HEK293 (cell line): Measurements from ENCODE around the gene SPIRE2.

Source experiments
- CTCF ChIA-PET: fragments of 350-600 bp; formaldehyde crosslinking; extraction: SDS; loops from one replicate; lab custom pipeline; 2021; ENCODE audit warnings: antibody characterized with exemption; lab: Yijun Ruan, JAX
- POLR2A ChIA-PET: fragments of 300-600 bp; formaldehyde crosslinking; extraction: SDS; loops from one replicate; lab custom pipeline; 2020; ENCODE audit warnings: antibody characterized with exemption, inconsistent platforms; lab: Yijun Ruan, JAX
- H3K27ac ChIP-seq: fragments of 200-500 bp; sonication (Bioruptor generic); 2 replicates; pipeline ENCODE4 v1.5.1; 2014; ENCODE audit warnings: low read depth, low read length, control low read depth, inconsistent platforms; ENCODE audit errors: extremely low read depth
- H3K36me3 ChIP-seq, 2 experiments: fragments of 200-500 bp in 1 of 2; sonication (Bioruptor generic) in 1 of 2; 1 replicate in 1 of 2; 2 replicates in 1 of 2; pipeline ENCODE4 v1.5.1; 2014 to 2017; ENCODE audit warnings: inconsistent platforms in 2 of 2, low read length in 2 of 2; ENCODE audit not compliant: control insufficient read depth in 2 of 2, insufficient read depth in 1 of 2
- H3K4me1 ChIP-seq: fragments of 200-500 bp; sonication (Bioruptor generic); 2 replicates; pipeline ENCODE4 v1.5.1; 2014; ENCODE audit warnings: mild to moderate bottlenecking, low read length, inconsistent platforms; ENCODE audit not compliant: control insufficient read depth, insufficient read depth
- H3K4me3 ChIP-seq: 2 replicates; pipeline ENCODE4 v1.5.1; 2011; ENCODE audit warnings: low read depth, mild to moderate bottlenecking, control low read depth, low read length, moderate library complexity
- H3K9me3 ChIP-seq: fragments of 200-500 bp; sonication (Bioruptor generic); 2 replicates; pipeline ENCODE4 v1.5.1; 2014; ENCODE audit warnings: low read depth, low read length, inconsistent platforms; ENCODE audit not compliant: control insufficient read depth, insufficient read depth
- HOXC10 ChIP-seq: sonication (generic); formaldehyde crosslinking; IDR thresholded peaks from 2 replicates; pipeline ENCODE4 v1.8.1; 2023; ENCODE audit warnings: mild to moderate bottlenecking, missing genetic modification reagents
- KLF7 ChIP-seq: fragments of 450-650 bp; formaldehyde crosslinking; IDR thresholded peaks from 2 replicates; pipeline ENCODE4 v1.5.1; 2016; ENCODE audit warnings: missing biosample characterization, missing genetic modification characterization, borderline replicate concordance
- MZF1 ChIP-seq: fragments of 450-650 bp; formaldehyde crosslinking; IDR thresholded peaks from 2 replicates; pipeline ENCODE4 v1.5.1; 2017; ENCODE audit warnings: missing biosample characterization, missing genetic modification characterization, borderline replicate concordance
- PRDM2 ChIP-seq: fragments of 450-650 bp; formaldehyde crosslinking; IDR thresholded peaks from 2 replicates; pipeline ENCODE4 v1.5.1; 2016; ENCODE audit warnings: missing biosample characterization, missing genetic modification characterization, borderline replicate concordance
- PRDM4 ChIP-seq: fragments of 450-650 bp; formaldehyde crosslinking; IDR thresholded peaks from 2 replicates; pipeline ENCODE4 v1.5.1; 2017; ENCODE audit warnings: missing biosample characterization, missing genetic modification characterization
- ZEB2 ChIP-seq: fragments of 450-650 bp; formaldehyde crosslinking; IDR thresholded peaks from 2 replicates; pipeline ENCODE4 v1.5.1; 2016; ENCODE audit warnings: missing biosample characterization, missing genetic modification characterization
- ZFP41 ChIP-seq: fragments of 450-650 bp; formaldehyde crosslinking; IDR thresholded peaks from 2 replicates; pipeline ENCODE4 v1.5.1; 2016; ENCODE audit warnings: missing biosample characterization, missing genetic modification characterization, borderline replicate concordance
- ZNF16 ChIP-seq: fragments of 450-650 bp; formaldehyde crosslinking; IDR thresholded peaks from 2 replicates; pipeline ENCODE4 v1.5.1; 2016; ENCODE audit warnings: low read depth, missing biosample characterization, missing genetic modification characterization
- ZNF174 ChIP-seq: fragments of 450-650 bp; formaldehyde crosslinking; IDR thresholded peaks from 2 replicates; pipeline ENCODE4 v1.5.0; 2017; ENCODE audit warnings: missing biosample characterization, mild to moderate bottlenecking, missing genetic modification characterization
- ZNF24 ChIP-seq: fragments of 450-650 bp; formaldehyde crosslinking; IDR thresholded peaks from 2 replicates; pipeline ENCODE4 v1.5.1; 2016; ENCODE audit warnings: missing biosample characterization, missing genetic modification characterization
- ZNF366 ChIP-seq: fragments of 450-650 bp; formaldehyde crosslinking; conservative IDR thresholded peaks from 2 replicates; pipeline ENCODE4 v1.5.1; 2016; ENCODE audit warnings: missing biosample characterization, missing genetic modification characterization
- ZNF514 ChIP-seq: fragments of 450-650 bp; formaldehyde crosslinking; IDR thresholded peaks from 2 replicates; pipeline ENCODE4 v1.5.1; 2016; ENCODE audit warnings: missing biosample characterization, missing genetic modification characterization
- ZSCAN16 ChIP-seq: fragments of 450-650 bp; formaldehyde crosslinking; IDR thresholded peaks from 2 replicates; pipeline ENCODE4 v1.5.1; 2016; ENCODE audit warnings: missing biosample characterization, missing genetic modification characterization
- TF ChIP-seq, protein P1 (sequence below): fragments of 450-650 bp; formaldehyde crosslinking; IDR thresholded peaks from 2 replicates; pipeline ENCODE4 v1.5.1; 2016; ENCODE audit warnings: missing biosample characterization, missing genetic modification characterization, borderline replicate concordance
- TF ChIP-seq, protein P2 (sequence below): fragments of 450-650 bp; formaldehyde crosslinking; IDR thresholded peaks from 2 replicates; pipeline ENCODE4 v1.5.1; 2017; ENCODE audit warnings: missing biosample characterization, missing genetic modification characterization
- TF ChIP-seq, protein P3 (sequence below): fragments of 450-650 bp; formaldehyde crosslinking; IDR thresholded peaks from 2 replicates; pipeline ENCODE4 v1.5.1; 2016; ENCODE audit warnings: missing biosample characterization, missing genetic modification characterization, low read depth

Gene SPIRE2

DNA sequence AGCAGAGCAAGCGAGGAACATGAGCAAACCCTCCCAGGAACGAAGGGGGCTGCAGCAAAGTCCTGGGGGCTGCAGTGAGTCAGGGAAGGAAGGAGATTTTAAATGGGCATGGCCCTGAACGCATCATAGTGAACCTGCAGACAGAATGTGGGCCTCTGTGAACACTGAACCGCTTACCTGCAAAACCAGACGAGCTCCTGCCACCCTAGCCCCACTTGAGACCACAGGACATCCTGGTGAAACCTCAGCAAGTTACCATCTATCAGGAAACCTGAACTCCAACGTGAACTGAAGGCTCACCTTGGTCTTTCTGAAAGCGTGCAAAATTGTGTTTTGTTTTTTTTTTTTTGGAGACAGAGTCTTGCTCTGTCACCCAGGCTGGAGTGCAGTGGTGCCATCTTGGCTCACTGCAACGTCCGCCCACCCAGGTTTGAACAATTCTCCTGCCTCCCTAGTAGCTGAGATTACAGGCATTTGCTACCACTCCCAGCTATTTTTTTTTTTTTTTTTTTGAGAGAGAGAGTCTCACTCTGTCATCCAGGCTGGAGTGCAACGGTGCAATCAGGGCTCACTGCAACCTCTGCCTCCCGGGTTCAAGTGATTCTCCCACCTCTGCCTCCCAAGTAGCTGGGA lies 42.6 kb upstream of the SPIRE2 start:
- Histone ChIP-seq H3K4me1 (no peaks in the 10 kb centered on the region), H3K36me3 (peaks cover 75 to 91% of the 10 kb centered on the region in 2 experiments), H3K27ac (no peak overlapping the region), H3K9me3 (no peaks in the 10 kb centered on the region), H3K4me3 (no peak overlapping the region)
- ChIA-PET CTCF (no interaction called here), POLR2A (interaction anchor here (0.6 kb wide), 1 partner anchor 97 kb away, joined by 3 read pairs; no protein-coding TSS in a partner anchor)
- TF ChIP-seq, protein P1, sequence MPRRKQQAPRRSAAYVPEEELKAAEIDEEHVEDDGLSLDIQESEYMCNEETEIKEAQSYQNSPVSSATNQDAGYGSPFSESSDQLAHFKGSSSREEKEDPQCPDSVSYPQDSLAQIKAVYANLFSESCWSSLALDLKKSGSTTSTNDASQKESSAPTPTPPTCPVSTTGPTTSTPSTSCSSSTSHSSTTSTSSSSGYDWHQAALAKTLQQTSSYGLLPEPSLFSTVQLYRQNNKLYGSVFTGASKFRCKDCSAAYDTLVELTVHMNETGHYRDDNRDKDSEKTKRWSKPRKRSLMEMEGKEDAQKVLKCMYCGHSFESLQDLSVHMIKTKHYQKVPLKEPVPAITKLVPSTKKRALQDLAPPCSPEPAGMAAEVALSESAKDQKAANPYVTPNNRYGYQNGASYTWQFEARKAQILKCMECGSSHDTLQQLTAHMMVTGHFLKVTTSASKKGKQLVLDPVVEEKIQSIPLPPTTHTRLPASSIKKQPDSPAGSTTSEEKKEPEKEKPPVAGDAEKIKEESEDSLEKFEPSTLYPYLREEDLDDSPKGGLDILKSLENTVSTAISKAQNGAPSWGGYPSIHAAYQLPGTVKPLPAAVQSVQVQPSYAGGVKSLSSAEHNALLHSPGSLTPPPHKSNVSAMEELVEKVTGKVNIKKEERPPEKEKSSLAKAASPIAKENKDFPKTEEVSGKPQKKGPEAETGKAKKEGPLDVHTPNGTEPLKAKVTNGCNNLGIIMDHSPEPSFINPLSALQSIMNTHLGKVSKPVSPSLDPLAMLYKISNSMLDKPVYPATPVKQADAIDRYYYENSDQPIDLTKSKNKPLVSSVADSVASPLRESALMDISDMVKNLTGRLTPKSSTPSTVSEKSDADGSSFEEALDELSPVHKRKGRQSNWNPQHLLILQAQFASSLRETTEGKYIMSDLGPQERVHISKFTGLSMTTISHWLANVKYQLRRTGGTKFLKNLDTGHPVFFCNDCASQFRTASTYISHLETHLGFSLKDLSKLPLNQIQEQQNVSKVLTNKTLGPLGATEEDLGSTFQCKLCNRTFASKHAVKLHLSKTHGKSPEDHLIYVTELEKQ: no peak

GRCh38 chr16:89786474-89787364 lies 41.6 kb upstream of the SPIRE2 start:
- CTCF ChIA-PET: interaction anchor here (0.7 kb wide), 1 partner anchor 82 kb away, joined by 3 read pairs; no protein-coding TSS in a partner anchor
- H3K36me3 ChIP-seq: peaks cover 73 to 96% of the 10 kb centered on the region in 2 experiments
- H3K9me3 ChIP-seq: no peaks in the 10 kb centered on the region
- no peak overlapping the region for H3K4me3 ChIP-seq
- H3K4me1 ChIP-seq: no peaks in the 10 kb centered on the region
- POLR2A ChIA-PET: no interaction called here
- no peak overlapping the region for H3K27ac ChIP-seq
- TF ChIP-seq ZNF16 (tag by site-specific recombination) (no peak), HOXC10 (CRISPR knock-in tag) (no peak), ZNF366 (tag by site-specific recombination) (no peak), ZSCAN16 (tag by site-specific recombination) (no peak), ZFP41 (no peak), ZEB2 (tag by site-specific recombination) (no peak), ZNF514 (tag by site-specific recombination) (no peak), ZNF24 (tag by site-specific recombination) (no peak), MZF1 (no peak), PRDM2 (tag by site-specific recombination) (no peak), PRDM4 (no peak), KLF7 (tag by site-specific recombination) (no peak), ZNF174 (tag by site-specific recombination) (no peak)
- TF ChIP-seq, protein P2, sequence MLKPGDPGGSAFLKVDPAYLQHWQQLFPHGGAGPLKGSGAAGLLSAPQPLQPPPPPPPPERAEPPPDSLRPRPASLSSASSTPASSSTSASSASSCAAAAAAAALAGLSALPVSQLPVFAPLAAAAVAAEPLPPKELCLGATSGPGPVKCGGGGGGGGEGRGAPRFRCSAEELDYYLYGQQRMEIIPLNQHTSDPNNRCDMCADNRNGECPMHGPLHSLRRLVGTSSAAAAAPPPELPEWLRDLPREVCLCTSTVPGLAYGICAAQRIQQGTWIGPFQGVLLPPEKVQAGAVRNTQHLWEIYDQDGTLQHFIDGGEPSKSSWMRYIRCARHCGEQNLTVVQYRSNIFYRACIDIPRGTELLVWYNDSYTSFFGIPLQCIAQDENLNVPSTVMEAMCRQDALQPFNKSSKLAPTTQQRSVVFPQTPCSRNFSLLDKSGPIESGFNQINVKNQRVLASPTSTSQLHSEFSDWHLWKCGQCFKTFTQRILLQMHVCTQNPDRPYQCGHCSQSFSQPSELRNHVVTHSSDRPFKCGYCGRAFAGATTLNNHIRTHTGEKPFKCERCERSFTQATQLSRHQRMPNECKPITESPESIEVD: no peak
- TF ChIP-seq, protein P3, sequence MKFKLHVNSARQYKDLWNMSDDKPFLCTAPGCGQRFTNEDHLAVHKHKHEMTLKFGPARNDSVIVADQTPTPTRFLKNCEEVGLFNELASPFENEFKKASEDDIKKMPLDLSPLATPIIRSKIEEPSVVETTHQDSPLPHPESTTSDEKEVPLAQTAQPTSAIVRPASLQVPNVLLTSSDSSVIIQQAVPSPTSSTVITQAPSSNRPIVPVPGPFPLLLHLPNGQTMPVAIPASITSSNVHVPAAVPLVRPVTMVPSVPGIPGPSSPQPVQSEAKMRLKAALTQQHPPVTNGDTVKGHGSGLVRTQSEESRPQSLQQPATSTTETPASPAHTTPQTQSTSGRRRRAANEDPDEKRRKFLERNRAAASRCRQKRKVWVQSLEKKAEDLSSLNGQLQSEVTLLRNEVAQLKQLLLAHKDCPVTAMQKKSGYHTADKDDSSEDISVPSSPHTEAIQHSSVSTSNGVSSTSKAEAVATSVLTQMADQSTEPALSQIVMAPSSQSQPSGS (tag by site-specific recombination): no peak
